ENCODE measurements around the gene IFIH1.

Gene IFIH1

GRCh38 chr2:162232671-162233070 is 85.8 kb downstream of the IFIH1 start:
- DNase-seq: no peak
- H3K4me2 ChIP-seq (ENCODE audit: low read depth, low read length): no peak overlapping the region
- H3K9ac ChIP-seq (ENCODE audit: low read length): no peak overlapping the region
- no peaks in the 10 kb centered on the region for H4K20me1 ChIP-seq (ENCODE audit: insufficient read depth, low read length)
- H3K9me3 ChIP-seq (replicated peaks; ENCODE audit: insufficient read depth, low read length): no peaks in the 10 kb centered on the region
- H3K27me3 ChIP-seq (replicated peaks; ENCODE audit: insufficient read depth, low read length): no peaks in the 10 kb centered on the region
- no peaks in the 10 kb centered on the region for H3K4me1 ChIP-seq (ENCODE audit: low read length)
- H2AFZ ChIP-seq (ENCODE audit: low read length): no peak overlapping the region
- H3K36me3 ChIP-seq (replicated peaks; ENCODE audit: insufficient read depth, low read length): no peaks in the 10 kb centered on the region
- H3K79me2 ChIP-seq (ENCODE audit: low read length): no peaks in the 10 kb centered on the region
- no peaks in the 10 kb centered on the region for H3F3A ChIP-seq (ENCODE audit: insufficient read depth, low read length)
- no peak overlapping the region for H3K27ac ChIP-seq (ENCODE audit: low read length)
- H3K4me3 ChIP-seq (ENCODE audit: low read length): no peak overlapping the region
- no peaks in the 10 kb centered on the region for H3K9me2 ChIP-seq (replicated peaks; ENCODE audit: insufficient read depth, low read length)
- TF ChIP-seq CTCF (IDR thresholded peaks at IDR 0.05; ENCODE audit: low read length): no peak
- TF ChIP-seq EZH2phosphoT487 (IDR thresholded peaks at IDR 0.05; ENCODE audit: low read length): no peak
- no peak for TF ChIP-seq EZH2 (optimal IDR thresholded peaks at IDR 0.05; ENCODE audit: low read depth, low read length)

- no peaks in the 10 kb centered on the region for H3F3A ChIP-seq (ENCODE audit: insufficient read depth, low read length)
- H3K9ac ChIP-seq (ENCODE audit: low read length): no peak overlapping the region
- H4K20me1 ChIP-seq (ENCODE audit: insufficient read depth, low read length): no peaks in the 10 kb centered on the region
- no peak overlapping the region for H2AFZ ChIP-seq (ENCODE audit: low read length)
- TF ChIP-seq EZH2phosphoT487 (IDR thresholded peaks at IDR 0.05; ENCODE audit: low read length) (no peak), EZH2 (optimal IDR thresholded peaks at IDR 0.05; ENCODE audit: low read depth, low read length) (no peak), CTCF (IDR thresholded peaks at IDR 0.05; ENCODE audit: low read length) (no peak)
- no peak overlapping the region for H3K27ac ChIP-seq (ENCODE audit: low read length)
- H3K9me3 ChIP-seq (replicated peaks; ENCODE audit: insufficient read depth, low read length): no peaks in the 10 kb centered on the region
- H3K9me2 ChIP-seq (replicated peaks; ENCODE audit: insufficient read depth, low read length): no peaks in the 10 kb centered on the region
- H3K36me3 ChIP-seq (replicated peaks; ENCODE audit: insufficient read depth, low read length): no peaks in the 10 kb centered on the region
- H3K27me3 ChIP-seq (replicated peaks; ENCODE audit: insufficient read depth, low read length): no peaks in the 10 kb centered on the region
- no peak for DNase-seq
- H3K4me1 ChIP-seq (ENCODE audit: low read length): no peaks in the 10 kb centered on the region
- no peaks in the 10 kb centered on the region for H3K79me2 ChIP-seq (ENCODE audit: low read length)
- H3K4me2 ChIP-seq (ENCODE audit: low read depth, low read length): no peak overlapping the region
- H3K4me3 ChIP-seq (ENCODE audit: low read length): no peak overlapping the region
Measured at GRCh38 chr2:162232027-162232426, 86.5 kb downstream of the IFIH1 start.

- Histone ChIP-seq H4K20me1 (ENCODE audit: insufficient read depth, low read length) (no peaks in the 10 kb centered on the region), H3K4me3 (ENCODE audit: low read length) (no peak overlapping the region), H2AFZ (ENCODE audit: low read length) (no peak overlapping the region), H3K27me3 (replicated peaks; ENCODE audit: insufficient read depth, low read length) (no peaks in the 10 kb centered on the region), H3K9me2 (replicated peaks; ENCODE audit: insufficient read depth, low read length) (no peaks in the 10 kb centered on the region), H3K9me3 (replicated peaks; ENCODE audit: insufficient read depth, low read length) (no peaks in the 10 kb centered on the region), H3K4me2 (ENCODE audit: low read depth, low read length) (no peak overlapping the region), H3K36me3 (replicated peaks; ENCODE audit: insufficient read depth, low read length) (no peaks in the 10 kb centered on the region), H3K4me1 (ENCODE audit: low read length) (no peaks in the 10 kb centered on the region), H3K9ac (ENCODE audit: low read length) (no peak overlapping the region), H3F3A (ENCODE audit: insufficient read depth, low read length) (no peaks in the 10 kb centered on the region), H3K27ac (ENCODE audit: low read length) (no peak overlapping the region), H3K79me2 (ENCODE audit: low read length) (no peaks in the 10 kb centered on the region)
- DNase-seq: no peak
- TF ChIP-seq EZH2 (optimal IDR thresholded peaks at IDR 0.05; ENCODE audit: low read depth, low read length) (no peak), EZH2phosphoT487 (IDR thresholded peaks at IDR 0.05; ENCODE audit: low read length) (no peak), CTCF (IDR thresholded peaks at IDR 0.05; ENCODE audit: low read length) (no peak)
Measured at GRCh38 chr2:162230761-162231160, 87.7 kb downstream of the IFIH1 start.
